HG03066 (cell line): Measurements from ENCODE around the gene CHCHD1.
A peak's percentile ranks its signal among the peaks of the same experiment; 100 is the strongest.
"Not testable (repeated sequence)": the region's sequence is repeated elsewhere in the genome, so short reads cannot be mapped to it uniquely, and the experiment has no call there.

Source experiments
- ATAC-seq: cut with Tn5 transposase; IDR thresholded peaks from one replicate; pipeline ENCODE4 v1.9.1; 2021; ENCODE audit warnings: low read depth; ENCODE audit not compliant: unreplicated experiment

The CHCHD1 gene

GRCh38 chr10:73765066-73765465, 16.8 kb upstream of the CHCHD1 start:
- ATAC-seq: no peak

GRCh38 chr10:73768881-73769280, 13.0 kb upstream of the CHCHD1 start:
- ATAC-seq: no peak

DNA sequence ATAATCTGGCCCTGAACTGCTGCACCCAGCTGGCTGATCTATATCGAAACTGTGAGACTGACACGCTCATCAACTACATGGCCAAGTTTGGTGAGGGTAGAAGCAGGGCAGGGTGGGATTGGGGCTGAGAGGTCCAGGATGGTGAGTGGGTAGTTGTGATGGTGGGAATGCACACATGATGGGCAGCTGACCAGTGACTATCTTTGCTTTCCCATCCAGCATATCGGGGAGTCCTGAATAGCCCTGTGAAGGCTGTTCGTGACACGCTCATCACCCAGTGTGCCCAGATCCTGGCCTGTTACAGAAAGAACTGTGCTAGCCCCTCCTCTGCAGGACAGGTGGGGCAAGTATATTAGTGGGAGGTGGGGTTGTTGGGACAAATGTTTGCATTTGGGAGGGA, 12.5 kb upstream of the CHCHD1 start:
- ATAC-seq: no peak

GRCh38 chr10:73771722-73772280, 10.0 kb upstream of the CHCHD1 start:
- ATAC-seq: peak; percentile 41

GRCh38 chr10:73772281-73773151, 9.3 kb upstream of the CHCHD1 start:
- ATAC-seq: peak; percentile 53

DNA sequence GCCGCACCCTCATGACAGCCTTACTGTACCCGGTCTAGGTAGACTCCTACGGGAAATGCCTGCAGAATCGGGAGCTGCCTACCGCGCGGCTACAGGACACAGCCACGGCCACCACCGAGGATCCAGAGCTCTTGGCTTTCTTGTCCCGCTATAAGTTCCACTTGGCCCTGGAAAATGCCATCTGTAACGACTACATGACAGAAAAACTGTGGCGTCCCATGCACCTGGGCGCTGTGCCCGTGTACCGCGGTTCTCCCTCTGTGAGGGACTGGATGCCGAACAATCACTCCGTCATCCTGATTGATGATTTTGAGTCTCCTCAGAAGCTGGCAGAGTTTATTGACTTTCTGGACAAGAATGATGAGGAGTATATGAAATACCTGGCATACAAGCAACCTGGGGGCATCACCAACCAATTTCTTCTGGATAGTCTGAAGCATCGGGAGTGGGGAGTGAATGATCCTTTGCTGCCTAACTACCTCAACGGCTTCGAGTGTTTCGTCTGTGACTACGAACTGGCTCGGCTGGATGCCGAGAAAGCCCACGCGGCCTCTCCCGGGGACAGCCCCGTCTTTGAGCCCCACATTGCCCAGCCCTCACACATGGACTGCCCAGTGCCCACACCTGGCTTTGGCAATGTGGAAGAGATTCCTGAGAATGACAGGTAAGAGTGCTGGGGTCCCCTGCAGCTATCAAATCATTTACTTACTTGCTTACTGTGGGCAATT, 8.5 kb upstream of the CHCHD1 start:
- ATAC-seq: no peak

GRCh38 chr10:73774637-73775036, 7.2 kb upstream of the CHCHD1 start:
- no peak for ATAC-seq

DNA sequence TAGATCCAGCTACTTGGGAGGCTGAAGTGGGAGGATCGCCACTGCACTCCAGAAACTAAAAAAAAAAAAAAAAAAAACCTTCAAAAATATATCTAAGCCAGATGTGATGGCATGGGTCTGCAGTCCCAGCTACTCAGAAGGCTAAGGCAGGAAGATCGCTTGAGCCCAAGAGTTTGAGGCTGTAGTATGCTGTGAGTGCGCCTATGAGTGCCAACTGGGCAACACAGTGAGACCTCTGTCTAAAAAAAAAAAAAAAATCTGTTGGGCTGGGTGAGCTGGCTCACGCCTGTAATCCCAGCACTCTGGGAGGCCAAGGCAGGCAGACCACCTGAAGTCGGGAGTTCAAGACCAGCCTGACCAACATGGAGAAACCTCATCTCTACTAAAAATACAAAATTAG, 2.8 kb upstream of the CHCHD1 start:
- no peak for ATAC-seq

GRCh38 chr10:73779539-73780197, 2.2 kb upstream of the CHCHD1 start:
- no peak for ATAC-seq

DNA sequence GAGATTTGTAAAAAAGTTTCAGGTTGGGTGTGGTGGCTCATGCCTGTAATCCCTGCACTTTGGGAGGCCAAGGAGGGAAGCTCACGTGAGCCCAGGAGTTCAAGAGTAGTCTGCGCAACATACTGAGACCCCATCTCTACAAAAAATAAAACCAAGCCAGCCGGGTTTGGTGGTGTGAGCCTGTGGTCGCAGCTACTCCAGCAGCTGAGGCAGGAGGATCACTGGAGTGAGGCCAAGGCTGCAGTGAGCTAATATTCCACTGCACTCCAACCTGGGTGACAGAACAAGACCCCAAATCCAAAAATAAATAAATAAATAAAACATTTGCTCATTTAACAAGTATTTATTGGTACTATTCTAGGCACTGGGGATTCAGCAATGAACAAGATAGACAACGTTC, 1.5 kb upstream of the CHCHD1 start:
- no peak for ATAC-seq

DNA sequence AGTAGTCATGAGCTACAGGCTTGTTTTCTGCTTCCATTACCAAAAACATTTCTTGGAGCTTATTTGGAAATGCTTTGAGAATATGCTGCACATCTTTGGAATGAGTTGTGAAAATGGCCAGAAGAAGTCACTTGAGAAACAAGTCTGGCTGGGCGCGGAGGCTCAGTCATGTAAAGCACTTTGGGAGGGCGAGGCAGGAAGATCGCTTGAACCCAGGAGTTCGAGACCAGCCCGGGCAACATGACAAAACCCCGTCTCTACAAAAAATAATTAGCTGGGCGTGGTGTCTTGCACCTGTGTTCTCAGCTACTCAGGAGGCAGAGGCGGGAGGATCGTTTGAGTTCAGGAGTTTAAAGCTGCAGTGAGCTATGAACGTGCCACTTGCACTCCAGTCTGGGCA, 882 bp upstream of the CHCHD1 start:
- ATAC-seq: no peak

DNA sequence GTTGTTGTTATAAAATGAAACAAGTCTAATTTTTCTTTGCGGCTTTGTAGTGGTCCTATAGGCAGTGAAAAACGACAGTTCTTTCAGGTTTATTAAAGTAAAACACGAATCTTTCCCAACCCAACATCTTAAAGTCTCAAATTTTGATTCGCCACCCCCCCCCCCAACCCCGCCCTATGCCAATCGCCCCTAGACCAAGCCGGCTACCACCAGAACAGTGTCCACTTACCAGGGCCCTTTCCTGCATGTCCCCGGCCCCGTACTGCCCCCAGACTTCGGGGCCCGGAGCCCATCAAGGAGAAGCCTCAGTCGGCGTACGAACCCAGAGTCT, 335 bp upstream of the CHCHD1 start:
- no peak for ATAC-seq

- no peak for ATAC-seq
Observed at GRCh38 chr10:73782749-73783085, 869 bp downstream of the CHCHD1 start.

DNA sequence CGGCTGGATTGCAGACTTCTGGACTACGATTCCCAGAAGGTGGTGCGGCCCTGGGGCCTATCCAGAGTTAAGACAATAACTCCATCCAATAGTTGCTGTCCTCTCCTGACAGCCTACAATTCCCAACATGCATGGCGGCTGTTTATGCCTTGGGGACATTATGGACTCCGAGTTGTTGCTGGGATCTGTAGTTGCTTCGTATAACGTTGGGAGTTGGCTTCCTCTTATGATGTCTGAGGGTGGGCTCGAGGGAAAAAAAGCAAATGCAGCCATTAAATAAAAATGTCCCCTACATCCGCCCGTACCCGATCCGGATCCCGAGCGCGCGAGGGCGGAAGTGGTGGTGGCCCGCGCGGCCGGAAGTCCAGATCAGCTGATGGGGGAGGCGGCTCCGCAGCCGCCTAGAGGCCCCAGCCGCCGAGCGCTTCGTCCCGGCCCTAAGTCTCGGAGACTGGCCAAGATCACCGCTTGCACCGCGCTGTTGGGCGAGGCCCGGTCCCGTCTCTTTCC, 3.4 kb downstream of the CHCHD1 start, which contains the start of gene ZSWIM8:
Gene ZSWIM8, plus strand, starts transcription at position 396 of the 510 bp plus-strand sequence. CDS start 273 bp downstream, outside the sequence.
- ATAC-seq: peak; percentile 70

- ATAC-seq: peak; percentile 16
Observed at GRCh38 chr10:73785721-73786511, 4.1 kb downstream of the CHCHD1 start.

DNA sequence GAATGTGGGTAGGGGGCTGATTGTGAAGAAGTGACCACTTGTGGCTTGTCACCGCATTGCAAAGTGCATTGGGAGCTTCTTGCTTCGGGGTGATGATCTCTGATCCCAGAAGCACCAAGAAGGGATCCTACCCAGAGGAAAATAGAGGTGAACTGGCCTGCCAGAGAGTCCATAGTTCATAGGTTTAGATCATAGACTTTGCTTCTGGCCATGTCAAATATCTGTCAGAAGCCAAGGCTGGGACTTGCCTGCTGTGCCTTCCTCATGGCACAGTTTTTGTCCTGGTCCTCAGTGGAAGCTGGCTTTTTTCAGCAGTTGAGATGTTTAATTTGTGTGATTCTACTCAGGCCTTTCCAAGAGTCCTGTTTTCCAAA, 4.7 kb downstream of the CHCHD1 start:
- no peak for ATAC-seq

DNA sequence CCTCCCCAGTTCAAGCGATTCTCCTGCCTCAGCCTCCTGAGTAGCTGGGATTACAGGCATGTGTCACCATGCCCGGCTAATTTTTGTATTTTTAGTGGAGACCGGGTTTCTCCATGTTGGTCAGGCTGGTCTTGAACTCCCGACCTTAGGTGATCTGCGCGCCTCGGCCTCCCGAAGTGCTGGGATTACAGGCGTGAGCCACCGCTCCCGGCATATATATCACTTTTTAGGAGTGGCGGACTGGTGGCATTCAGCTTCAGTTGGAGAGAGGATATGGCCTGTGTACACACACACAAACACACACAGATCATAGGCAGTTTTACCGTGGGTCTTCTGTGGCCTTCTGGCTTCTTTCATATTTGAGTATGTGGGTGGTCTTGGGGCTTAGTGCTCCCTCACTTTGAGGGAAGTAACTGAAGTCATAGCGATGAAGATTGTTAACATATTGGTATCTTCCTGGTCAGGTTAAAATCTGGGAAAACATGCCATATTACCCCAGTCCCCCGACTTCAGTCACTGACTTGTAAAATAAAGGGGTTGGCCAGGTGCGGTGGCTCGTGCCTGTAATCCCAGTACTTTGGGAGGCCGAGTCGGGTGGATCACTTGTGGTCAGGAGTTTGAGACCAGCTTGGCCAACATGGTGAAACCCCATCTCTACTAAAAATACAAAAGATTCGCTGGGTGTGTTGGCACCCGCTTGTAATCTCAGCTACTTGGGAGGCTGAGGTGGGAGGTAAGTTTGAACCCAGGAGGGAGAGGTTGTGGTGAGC, 5.4 kb downstream of the CHCHD1 start:
- not testable (repeated sequence) for ATAC-seq

DNA sequence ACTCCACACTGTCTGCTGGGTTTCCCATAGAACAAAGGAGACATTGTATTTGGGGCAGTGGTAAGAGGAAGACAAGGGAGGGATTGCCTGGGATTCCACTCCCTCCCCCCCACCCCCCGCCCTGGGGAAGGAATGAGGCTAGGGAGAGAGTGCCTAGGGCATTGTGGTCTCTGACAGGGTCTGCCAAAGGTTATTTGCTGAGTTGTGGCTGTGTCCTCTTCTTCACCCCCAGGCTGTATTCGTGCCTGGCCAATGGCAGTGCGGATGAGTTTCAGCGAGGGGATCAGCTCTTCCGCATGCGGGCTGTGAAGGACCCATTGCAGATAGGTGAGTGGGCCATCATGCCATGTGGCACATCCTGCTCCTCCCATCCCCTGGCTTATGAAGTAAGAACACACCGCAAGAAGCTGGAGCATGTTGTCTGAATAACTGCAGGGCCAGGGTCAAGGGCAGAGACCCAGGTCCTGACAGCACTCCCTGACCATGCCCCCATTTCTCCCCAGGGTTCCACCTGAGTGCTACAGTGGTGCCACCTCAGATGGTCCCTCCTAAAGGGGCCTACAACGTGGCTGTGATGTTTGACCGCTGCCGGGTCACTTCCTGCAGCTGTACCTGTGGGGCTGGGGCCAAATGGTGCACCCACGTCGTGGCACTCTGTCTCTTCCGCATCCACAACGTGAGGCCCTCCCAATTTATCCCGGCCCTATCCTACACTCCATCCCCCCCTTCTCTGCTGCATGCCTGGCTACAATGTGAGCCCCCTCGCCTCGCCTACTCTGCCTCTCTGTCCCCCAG, 7.2 kb downstream of the CHCHD1 start:
- no peak for ATAC-seq

DNA sequence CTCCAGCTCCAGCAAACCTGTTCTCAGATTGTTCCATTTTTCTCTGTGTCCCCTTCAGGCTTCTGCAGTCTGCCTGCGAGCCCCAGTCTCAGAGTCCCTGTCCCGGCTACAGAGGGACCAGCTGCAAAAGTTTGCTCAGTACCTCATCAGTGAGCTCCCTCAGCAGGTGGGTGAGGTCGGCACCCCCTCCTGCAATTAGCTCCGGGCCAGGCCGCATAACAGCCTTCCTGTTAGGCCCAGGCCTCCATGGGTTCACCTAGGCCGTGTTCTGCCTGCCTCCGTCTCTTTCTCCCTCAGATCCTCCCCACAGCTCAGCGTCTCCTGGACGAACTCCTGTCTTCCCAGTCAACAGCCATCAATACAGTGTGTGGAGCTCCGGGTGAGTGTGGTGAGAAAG, 7.8 kb downstream of the CHCHD1 start:
- no peak for ATAC-seq
